GM18868 (cell line): ENCODE results near the gene SPARCL1.
A peak's percentile ranks its signal among the peaks of the same experiment; 100 is the strongest.
"Not testable (repeated sequence)": the region's sequence is repeated elsewhere in the genome, so short reads cannot be mapped to it uniquely, and the experiment has no call there.

Source experiments
- ATAC-seq: cut with Tn5 transposase; IDR thresholded peaks from one replicate; pipeline ENCODE4 v1.9.1; 2021; ENCODE audit warnings: mild to moderate bottlenecking, moderate library complexity; ENCODE audit not compliant: unreplicated experiment

SPARCL1 gene

GRCh38 chr4:87505862-87506261 lies 23.3 kb downstream of the SPARCL1 start:
- ATAC-seq, result no peak

DNA sequence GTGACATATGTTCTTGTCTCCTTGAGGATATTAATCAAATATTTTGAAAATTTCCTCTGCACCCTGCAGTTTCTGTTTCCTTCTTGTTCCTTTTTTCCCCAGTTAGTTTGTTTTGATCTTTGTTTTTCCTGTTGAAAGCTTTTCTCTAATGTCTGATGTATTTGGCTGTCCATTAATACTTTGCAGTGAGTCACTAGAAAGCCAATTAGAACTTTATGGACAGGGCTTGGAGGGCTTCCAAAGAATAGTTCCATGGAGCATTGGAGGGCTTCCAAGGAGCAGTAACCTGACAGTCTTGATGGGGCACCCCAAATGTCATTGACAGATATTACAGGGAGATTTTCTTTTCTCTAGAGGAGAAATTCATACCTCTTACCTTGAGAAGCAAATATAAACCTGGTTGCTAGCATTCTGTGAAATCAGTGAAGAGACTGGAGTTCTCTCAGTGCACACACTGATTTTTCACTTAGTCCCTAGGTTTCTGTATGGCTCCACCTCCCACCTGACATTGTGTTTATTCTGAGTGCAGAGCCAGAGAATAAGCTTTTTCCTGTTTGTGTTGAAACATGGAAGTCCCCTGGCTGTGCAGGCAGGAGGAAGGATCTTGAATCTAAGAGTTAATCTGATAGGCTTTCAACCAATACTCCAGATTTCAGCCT lies 26.5 kb downstream of the SPARCL1 start:
- ATAC-seq, result no peak

- ATAC-seq, result peak; percentile 59
These were observed 29.1 kb downstream of the SPARCL1 start for GRCh38 chr4:87500092-87500462.

GRCh38 chr4:87499403-87500091 lies 29.6 kb downstream of the SPARCL1 start:
- peak; percentile 92 for ATAC-seq

DNA sequence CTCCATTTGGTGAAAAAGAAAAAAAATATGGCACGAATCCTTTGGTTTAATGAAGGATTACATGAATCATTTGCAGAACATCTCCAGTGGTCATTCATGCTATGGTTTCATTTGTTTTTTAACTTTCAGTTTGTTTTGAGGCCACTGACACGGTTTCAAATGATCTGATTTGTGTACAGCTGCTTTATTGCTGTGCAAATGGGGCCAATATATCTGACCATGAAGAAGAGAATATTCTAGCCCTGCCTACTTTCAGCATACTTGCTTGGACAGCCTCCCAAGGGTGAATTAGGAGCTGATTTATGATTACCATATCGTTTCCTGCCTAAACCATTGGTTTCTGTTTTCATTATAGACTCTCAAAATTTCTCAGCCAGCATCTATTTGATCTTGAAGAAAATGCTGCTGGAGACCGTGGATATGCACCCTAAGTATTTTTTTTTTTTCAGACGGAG lies 30.7 kb downstream of the SPARCL1 start:
- no peak for ATAC-seq

GRCh38 chr4:87497578-87497977 lies 31.6 kb downstream of the SPARCL1 start:
- no peak for ATAC-seq

- ATAC-seq, result no peak
These were observed 32.0 kb downstream of the SPARCL1 start for GRCh38 chr4:87497159-87497558.

DNA sequence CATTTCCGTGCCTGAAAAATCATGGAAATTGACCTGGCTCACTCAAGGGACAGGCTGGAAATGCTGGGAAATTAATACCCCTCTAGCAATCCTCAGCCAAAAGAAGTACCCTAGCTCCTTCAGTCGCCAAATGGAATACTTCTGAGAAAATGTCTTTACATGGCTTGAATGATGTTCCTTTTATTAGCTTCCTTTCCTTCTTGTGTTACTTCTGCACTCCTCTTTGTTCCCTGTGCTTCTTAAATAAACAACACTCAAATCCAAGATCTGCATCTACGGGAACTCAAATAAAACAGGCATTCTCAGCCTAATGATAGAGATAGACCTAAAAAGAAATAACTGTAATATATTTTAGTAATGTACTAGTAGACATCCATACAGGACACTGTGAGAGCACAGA lies 36.1 kb downstream of the SPARCL1 start:
- ATAC-seq, result no peak

DNA sequence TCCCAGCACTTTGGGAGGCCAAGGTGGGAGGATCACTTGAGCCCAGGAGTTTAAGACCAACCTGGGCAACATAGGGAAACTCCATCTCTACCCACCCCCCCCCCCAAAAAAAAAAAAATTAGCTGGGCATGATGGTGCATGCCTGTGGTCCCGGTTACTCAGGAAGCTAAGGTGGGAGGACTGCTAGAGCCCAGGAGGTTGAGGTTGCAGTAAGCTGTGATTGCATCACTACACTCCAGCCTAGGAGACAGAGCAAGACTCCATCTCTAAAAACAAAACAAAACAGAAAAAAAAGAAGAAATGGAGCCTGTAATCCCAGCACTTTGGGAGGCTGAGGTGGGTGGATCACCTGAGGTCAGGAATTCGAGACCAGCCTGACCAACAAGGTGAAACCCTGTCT lies 37.3 kb downstream of the SPARCL1 start:
- not testable (repeated sequence) for ATAC-seq

DNA sequence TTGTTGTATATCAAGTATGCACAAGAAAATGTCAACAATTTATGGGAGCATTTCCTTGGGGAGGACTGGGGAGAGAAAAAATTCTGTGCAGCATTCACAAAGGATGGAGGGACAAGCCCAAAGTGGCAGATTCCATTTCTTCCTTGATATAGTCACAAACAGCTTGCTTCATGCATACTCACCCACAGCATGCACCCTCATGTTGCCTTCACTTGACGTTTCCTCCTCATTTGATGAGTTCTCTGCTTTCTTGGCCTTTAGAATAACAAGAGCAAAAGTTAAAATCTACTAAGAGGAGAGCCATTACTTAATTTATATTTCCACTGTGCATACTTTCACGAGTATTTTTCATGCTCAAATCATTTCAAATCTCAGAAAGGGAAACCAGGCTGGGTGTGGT lies 37.7 kb downstream of the SPARCL1 start:
- no peak for ATAC-seq

- ATAC-seq, result no peak
These were observed 38.4 kb downstream of the SPARCL1 start for GRCh38 chr4:87490664-87491369.

- no peak for ATAC-seq
These were observed 39.5 kb downstream of the SPARCL1 start for GRCh38 chr4:87489678-87490077.

DNA sequence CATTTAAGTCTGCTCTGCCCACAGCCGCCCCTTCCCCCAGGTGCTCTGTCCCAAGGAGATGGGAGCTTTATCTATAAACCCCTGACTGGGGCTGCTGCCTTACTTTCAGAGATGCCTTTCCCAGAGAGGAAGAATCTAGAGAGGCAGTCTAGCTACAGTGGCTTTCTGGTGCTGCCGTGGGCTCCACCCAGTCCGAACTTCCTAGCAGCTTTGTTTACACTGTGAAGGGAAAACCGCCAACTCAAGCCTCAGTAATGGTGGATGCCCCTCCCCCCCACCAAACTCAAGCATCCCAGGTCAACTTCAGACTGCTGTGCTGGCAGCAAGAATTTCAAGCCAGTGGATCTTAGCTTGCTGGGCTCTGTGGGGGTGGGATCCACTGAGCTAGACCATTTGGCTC lies 40.5 kb downstream of the SPARCL1 start:
- ATAC-seq, result not testable (repeated sequence)

GRCh38 chr4:87483247-87483646 lies 45.9 kb downstream of the SPARCL1 start:
- not testable (repeated sequence) for ATAC-seq

GRCh38 chr4:87481377-87481776 lies 47.8 kb downstream of the SPARCL1 start:
- ATAC-seq, result no peak

GRCh38 chr4:87478732-87479250 lies 50.4 kb downstream of the SPARCL1 start:
- no peak for ATAC-seq

- no peak for ATAC-seq
These were observed 52.2 kb downstream of the SPARCL1 start for GRCh38 chr4:87476934-87477333.

- no peak for ATAC-seq
These were observed 59.8 kb downstream of the SPARCL1 start for GRCh38 chr4:87469390-87469789.

DNA sequence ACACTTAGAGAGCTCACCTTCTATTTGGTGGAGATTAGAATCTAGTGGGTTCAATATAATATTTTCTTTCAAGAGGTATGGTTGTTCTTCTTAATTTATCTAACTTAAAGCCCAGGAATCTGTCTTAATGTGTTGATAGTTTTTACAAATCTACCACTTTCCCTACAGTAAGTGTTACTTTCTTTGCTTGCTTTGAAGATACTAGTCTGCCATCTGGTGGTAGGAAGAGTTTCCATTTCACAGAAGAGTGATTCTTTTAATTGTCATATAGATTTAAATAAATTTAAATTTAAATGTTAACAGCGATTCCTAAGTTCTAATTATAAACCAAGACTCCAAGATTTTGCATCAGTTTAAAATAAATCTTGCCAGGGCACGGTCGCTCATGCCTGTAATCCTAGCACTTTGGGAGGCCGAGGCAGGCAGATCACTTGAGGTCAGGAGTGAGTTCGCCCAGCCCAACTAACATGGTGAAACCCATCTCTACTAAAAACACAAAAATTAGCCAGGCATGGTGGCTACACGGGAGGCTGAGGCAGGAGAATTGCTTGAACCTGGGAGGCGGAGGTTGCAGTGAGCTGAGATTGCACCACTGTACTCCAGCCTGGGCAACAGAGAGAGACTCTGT lies 63.3 kb downstream of the SPARCL1 start:
- peak; percentile 73 for ATAC-seq

GRCh38 chr4:87462102-87462501 lies 67.1 kb downstream of the SPARCL1 start:
- no peak for ATAC-seq

GRCh38 chr4:87461281-87461700 lies 67.9 kb downstream of the SPARCL1 start:
- ATAC-seq, result no peak
